T-helper 9 cell (primary cell): ENCODE measurements around the gene SNX2.
"Not testable (repeated sequence)": the region's sequence is repeated elsewhere in the genome, so short reads cannot be mapped to it uniquely, and the experiment has no call there.

Source experiments
- DNase-seq: peaks from one replicate; pipeline ENCODE4 v3.0.0-alpha.2; 2020
- total RNA-seq, 2 donors: gene quantifications; one replicate each; lab custom pipeline; 2026; lab: John Stamatoyannopoulos, UW

SNX2 gene
- total RNA-seq, result 46.6 to 83.9 reads per million in 2 donors

DNA sequence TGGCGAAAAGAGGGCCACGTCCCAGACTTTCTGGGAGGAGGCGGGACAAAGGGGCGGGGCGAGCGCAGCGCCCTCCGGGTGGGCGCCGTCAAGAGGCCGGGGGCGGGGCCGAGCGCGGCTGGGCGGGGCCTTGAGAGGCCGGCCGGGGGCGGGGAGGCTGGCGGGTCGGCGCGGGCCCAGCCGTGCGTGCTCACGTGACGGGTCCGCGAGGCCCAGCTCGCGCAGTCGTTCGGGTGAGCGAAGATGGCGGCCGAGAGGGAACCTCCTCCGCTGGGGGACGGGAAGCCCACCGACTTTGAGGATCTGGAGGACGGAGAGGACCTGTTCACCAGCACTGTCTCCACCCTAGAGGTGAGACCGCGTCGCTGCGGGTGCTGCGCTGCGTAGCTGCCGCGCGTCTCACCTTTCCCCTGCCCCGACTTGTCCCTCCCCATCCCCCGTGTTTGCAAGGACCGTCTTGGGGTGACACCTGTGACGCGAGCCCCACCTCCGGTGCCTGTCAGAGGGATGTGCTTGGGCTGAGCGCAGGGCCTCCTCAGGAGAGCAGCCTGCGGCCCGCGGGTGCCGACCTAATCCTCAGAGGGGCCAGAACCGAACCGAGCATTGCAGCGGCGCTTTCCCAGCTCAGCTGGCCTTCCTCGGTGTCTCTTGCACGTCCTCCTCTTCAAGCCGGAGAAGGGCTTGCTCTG is at the start of gene SNX2:
Gene SNX2 (plus strand): TSS at position 220 of the 689 bp plus-strand sequence. CDS start 24 bp downstream, at position 244.
- peak; percentile 88 for DNase-seq

DNA sequence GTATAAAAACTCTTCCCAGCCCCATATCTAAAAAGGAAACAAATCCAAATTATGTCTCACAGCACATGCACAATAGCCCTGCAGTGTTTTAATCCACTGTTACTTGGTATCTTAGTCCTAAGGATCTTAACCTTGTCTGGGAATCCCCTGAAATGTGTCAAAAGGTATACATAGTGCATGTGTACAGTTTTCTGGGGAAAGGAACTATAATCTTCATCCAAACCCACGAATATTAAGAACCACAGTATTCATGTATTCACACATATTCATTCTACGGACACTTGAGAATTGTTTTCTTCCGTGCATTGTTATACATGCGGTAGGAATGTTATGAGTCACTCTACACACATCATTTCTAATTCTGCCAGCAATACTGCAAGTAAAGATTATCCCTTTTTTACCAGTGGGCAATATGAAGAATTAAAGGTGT is 47.8 kb upstream of the SNX2 start:
- DNase-seq, result no peak

- DNase-seq, result no peak
Observed at GRCh38 chr5:122730037-122730436, 44.8 kb upstream of the SNX2 start.

DNA sequence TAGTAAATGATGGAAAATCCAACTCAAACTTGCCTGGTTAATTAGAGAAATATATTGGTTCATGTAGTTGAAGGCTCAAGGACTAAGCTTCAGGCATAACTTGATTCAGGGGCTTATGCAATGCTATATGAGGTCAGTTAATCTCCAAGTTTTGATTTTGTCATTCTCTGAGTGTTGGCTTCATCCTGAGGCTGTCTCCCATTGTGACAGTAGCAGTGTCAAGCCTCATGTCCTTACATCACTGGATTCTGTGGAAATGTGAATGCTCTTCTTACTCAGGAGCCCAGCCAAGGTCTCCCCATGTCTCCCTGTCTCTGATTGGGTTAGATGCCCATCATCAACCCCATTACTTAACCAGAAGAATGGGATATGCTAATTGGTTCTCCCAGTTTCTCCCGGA is 44.4 kb upstream of the SNX2 start:
- no peak for DNase-seq

DNA sequence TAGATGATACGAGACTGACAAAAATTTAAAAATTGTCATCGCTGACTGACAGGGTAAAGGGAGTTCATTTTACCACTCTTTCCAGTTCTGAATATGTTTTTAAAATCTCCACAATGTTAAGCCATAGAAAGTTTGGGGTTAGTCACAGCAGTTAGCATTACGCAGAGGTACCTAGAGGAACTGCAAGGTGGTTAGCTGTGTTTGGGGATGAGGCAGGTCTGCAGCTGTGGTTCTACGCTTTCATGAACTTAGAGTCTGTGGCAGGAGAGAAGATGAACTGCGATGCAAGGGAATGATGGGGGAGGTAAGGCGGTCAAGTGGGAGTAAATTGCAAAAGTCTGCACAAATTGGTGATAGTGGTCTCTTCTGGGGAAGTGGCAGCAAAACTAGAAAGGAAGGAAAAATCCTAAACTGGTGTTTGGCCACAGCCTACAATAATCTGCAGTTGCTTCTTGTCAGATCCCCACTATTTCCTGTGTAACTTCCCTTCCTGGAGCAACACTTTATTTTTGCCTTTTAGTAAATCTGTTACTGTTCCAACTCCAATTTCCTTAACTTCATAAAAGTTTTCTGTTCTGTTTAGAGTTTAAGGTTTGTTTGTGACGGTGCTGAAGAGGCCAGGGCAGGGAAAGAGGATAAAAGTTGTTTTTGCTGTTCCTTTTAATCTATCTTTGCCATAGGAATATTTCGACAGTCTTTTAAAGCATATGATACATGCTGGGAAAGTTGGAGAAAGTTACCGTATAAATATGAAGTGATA is 38.6 kb upstream of the SNX2 start:
- DNase-seq, result no peak

DNA sequence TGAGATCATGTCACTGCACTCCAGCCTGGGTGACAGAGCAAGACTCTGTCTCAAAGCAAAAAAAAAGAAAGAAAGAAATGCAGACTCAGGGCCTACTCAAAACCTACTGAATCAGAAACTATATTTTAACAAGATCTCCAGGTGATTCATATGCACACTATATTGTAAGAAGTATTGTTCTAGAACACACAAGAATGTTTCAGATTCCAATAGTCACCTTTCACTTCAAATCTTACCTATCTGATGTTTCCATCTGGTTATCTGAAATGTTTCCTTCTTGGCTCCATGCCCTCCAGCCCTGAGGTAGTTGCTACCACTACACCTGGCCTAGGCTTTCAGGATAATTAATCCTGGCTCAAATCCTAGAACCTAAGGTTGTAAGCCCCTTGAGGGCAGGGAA is 36.8 kb upstream of the SNX2 start:
- DNase-seq, result no peak

- DNase-seq, result no peak
Observed at GRCh38 chr5:122741681-122742080, 33.2 kb upstream of the SNX2 start.

- no peak for DNase-seq
Observed at GRCh38 chr5:122743261-122743660, 31.6 kb upstream of the SNX2 start.

- no peak for DNase-seq
Observed at GRCh38 chr5:122745597-122745996, 29.3 kb upstream of the SNX2 start.

- DNase-seq, result no peak
Observed at GRCh38 chr5:122749886-122750285, 25.0 kb upstream of the SNX2 start.

GRCh38 chr5:122751293-122751782 is 23.5 kb upstream of the SNX2 start:
- DNase-seq, result no peak

DNA sequence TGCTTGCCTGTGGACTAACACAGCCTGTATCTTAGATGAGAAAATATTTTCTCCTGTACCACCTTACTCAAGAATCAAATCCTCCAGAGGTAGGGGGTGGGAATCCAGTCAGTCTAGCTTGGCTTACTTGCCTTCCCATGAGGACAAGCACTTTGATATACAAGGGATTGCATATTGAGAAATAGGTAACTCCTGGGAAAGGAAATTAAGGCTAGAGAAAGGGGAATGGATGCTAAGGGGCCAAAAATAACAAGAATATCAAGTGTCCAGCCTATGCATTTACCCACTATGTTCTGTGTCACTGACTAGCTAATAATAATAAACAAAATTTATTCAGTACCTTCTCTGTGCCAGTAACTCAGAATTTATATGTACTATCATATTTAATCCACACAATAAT is 21.4 kb upstream of the SNX2 start:
- no peak for DNase-seq

DNA sequence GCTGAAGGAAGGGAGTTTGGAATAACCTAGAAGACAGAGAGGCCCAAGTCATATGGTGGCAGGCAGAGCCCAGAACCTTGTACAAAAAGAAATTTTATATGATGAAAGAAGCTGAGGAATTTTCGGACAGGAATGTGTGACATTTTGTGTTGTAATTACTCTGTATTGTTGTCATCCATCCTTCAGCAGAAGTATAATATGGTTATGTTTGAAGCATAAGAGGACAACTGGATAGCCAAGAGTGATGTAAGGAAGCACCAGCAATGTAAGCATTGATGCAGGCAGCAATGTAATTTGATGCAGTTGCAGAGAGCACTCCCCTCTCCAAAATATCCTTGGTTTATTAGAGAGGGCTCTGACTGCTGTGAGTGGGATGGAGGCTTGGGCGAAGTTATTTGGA is 19.1 kb upstream of the SNX2 start:
- no peak for DNase-seq

- DNase-seq, result no peak
Observed at GRCh38 chr5:122756264-122756911, 18.5 kb upstream of the SNX2 start.

DNA sequence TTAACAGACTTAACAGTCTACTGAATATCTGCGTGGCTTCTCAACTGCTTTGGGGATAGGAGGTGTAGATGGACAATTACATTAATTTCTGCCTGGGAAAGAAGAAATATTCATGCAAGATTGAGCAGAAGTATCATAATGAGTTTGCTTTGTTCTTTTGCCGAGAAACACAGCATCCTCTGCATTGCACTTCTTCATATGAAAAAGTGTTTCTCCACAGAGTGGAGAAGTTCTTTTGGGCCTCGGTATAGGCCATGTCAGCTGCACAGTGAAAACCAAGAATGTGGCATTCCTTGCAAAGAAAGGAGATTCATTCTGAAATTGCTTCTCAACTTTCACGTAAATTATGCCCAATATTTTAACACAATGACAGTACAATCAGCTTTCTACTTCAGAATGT is 17.6 kb upstream of the SNX2 start:
- DNase-seq, result no peak

DNA sequence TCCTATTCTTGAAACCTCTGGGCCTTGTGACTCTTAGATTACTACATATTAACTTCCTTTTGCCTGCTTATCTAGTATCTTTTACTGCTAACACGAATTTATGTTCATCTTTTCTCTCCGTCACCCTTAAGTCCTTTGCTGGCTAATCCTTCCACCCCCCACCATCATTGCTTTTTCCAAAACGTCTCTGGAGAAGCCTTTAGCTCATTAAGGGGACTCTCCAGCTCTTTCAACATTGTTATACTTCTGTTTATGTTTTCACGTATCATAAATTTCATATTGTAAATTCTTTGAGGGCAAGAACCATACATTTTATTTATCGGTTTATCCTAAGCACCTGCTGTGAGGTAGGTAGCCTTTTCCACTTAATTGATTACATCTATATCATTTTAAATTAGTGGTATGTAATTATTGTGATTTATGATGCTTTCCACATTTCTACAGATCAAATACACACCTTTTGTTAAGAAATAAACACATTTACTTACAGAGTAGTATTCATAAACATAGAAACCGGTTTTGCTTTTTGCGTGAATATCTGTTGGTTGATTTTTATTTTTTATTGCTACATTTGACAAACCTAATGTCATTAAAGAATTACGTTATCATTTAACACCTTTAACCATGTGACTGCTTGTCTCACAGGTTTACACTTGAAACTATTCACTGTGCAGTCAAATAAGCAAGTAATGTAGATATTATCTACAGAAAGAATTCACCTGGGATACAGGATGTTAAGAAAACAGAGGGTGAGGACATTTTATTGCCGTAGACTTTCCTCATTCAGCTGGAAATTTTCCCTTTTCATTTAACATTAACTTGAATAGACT is 15.4 kb upstream of the SNX2 start:
- DNase-seq, result no peak

DNA sequence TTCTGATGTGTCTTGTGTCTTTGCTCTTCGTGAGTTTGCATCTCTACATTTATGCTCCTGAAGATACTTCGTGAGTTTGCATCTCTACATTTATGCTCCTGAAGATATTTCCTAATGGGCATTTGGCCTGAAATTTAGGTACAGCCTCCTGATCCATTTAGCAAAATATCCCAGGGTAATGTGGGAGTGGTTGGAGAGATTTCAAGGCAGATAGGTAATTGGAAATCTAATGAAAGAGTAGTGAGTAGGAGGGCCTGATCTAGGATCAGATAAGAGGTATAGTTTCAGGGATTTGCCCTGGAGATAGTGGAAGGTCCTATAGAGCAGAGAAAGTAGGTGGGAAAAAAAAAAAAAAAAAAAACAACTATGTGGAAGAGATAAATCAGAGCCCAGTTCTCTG is 14.6 kb upstream of the SNX2 start:
- DNase-seq, result no peak

- DNase-seq, result no peak
Observed at GRCh38 chr5:122761115-122761514, 13.8 kb upstream of the SNX2 start.

DNA sequence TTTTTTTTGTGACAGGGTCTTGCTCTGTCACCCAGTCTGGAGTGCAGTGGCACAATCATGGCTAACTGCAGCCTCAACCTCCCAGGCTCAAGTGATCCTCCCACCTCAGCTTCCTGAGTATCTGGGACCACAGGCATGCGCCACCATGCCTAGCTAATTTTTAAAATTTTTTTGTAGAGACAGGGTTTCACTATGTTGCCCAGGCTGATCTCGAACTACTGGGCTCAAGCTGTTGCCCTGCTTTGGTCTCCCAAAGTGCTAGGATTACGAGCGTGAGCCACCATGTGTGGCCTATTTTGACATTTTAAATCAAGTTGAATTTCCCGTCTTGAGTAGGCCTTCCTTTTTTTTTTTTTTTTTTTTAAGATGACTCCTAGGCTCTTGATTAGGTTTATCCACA is 13.0 kb upstream of the SNX2 start:
- not testable (repeated sequence) for DNase-seq

GRCh38 chr5:122766130-122766529 is 8.8 kb upstream of the SNX2 start:
- DNase-seq, result no peak

DNA sequence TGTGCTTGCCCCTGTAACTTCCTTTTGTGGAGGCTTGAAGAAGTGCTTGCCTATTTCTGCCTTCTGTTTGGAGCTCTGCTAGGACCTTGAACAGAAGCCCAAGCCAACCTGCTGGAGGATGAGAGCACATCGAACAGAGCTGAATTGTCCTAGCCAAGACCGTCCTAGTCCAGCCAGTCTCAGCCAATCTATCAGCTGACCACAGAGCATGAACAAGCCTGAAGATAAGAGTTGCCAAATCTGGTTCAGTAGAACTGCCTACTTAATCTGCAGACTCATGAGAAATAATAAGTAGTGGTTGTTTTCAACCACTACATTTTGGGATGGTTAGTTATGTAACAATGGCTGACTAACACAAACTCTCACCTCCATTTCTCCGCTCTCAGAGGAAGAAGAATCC is 4.4 kb upstream of the SNX2 start:
- no peak for DNase-seq

DNA sequence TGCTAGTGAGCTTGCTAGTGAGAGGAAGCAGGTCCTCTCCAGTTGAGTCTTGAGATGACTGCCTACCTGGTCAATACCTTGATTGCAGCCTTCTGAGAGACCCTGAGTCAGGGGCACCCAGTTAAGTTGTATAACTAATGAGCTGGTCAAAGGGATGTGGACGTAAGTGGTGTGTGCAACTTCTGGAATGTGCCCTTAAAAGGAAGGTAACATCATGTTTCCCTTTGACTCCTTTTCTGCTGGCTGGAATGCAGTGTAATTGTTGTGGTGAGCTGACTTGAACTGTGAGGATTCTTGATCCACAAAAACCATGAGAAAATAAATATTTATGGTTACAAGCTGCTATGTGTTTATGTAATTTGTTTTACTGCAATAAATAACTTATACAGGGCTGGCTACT is 2.4 kb upstream of the SNX2 start:
- DNase-seq, result no peak

DNA sequence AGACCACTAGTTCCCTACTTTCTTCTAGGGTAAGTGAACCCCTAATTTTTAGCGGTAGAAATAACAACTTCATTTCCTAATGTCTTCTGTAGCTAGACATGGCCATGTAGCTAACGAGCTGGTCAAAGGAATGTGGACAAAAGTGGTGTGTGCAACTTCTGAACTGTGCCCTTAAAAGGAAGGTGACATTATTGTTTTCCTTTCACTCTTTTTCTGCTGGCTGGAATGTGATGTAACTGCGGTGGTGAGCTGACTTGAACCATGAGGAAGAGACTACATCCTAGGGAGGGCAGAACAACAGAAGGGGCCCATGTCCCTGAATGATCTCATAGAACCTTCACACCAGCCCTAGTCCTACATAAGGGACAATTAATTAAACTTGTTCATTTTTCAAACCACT is 1.3 kb upstream of the SNX2 start:
- DNase-seq, result no peak
